ENCODE results near the gene KMT5B.

Gene KMT5B

GRCh38 chr11:68146704-68147474, 66.2 kb downstream of the KMT5B start:
- in situ Hi-C loops (cut with MboI; ENCODE audit: low sequenced_read_pairs) = no loop called here

GRCh38 chr11:68146010-68146540, 67.0 kb downstream of the KMT5B start:
- in situ Hi-C loops (cut with MboI; ENCODE audit: low sequenced_read_pairs) = no loop called here

GRCh38 chr11:68145120-68145866, 67.8 kb downstream of the KMT5B start:
- in situ Hi-C loops (cut with MboI; ENCODE audit: low sequenced_read_pairs) = no loop called here

GRCh38 chr11:68143310-68143689, 69.8 kb downstream of the KMT5B start:
- in situ Hi-C loops (cut with MboI; ENCODE audit: low sequenced_read_pairs) = no loop called here

- in situ Hi-C loops (cut with MboI; ENCODE audit: low sequenced_read_pairs) = no loop called here
These were observed 70.4 kb downstream of the KMT5B start for GRCh38 chr11:68142441-68143309.

- in situ Hi-C loops (cut with MboI; ENCODE audit: low sequenced_read_pairs) = no loop called here
These were observed 71.1 kb downstream of the KMT5B start for GRCh38 chr11:68142028-68142412.

GRCh38 chr11:68141246-68142027, 71.7 kb downstream of the KMT5B start:
- in situ Hi-C loops (cut with MboI; ENCODE audit: low sequenced_read_pairs) = no loop called here

GRCh38 chr11:68140496-68141245, 72.4 kb downstream of the KMT5B start:
- in situ Hi-C loops (cut with MboI; ENCODE audit: low sequenced_read_pairs) = no loop called here

- in situ Hi-C loops (cut with MboI; ENCODE audit: low sequenced_read_pairs) = no loop called here
These were observed 74.9 kb downstream of the KMT5B start for GRCh38 chr11:68138237-68138636.

GRCh38 chr11:68137833-68138232, 75.3 kb downstream of the KMT5B start:
- in situ Hi-C loops (cut with MboI; ENCODE audit: low sequenced_read_pairs) = no loop called here

GRCh38 chr11:68136866-68137265, 76.2 kb downstream of the KMT5B start:
- in situ Hi-C loops (cut with MboI; ENCODE audit: low sequenced_read_pairs) = no loop called here

- in situ Hi-C loops (cut with MboI; ENCODE audit: low sequenced_read_pairs) = no loop called here
These were observed 77.9 kb downstream of the KMT5B start for GRCh38 chr11:68135161-68135560.

- in situ Hi-C loops (cut with MboI; ENCODE audit: low sequenced_read_pairs) = no loop called here
These were observed 79.3 kb downstream of the KMT5B start for GRCh38 chr11:68133761-68134160.

GRCh38 chr11:68130121-68130520, 83.0 kb downstream of the KMT5B start:
- in situ Hi-C loops (cut with MboI; ENCODE audit: low sequenced_read_pairs) = no loop called here

- in situ Hi-C loops (cut with MboI; ENCODE audit: low sequenced_read_pairs) = no loop called here
These were observed 84.3 kb downstream of the KMT5B start for GRCh38 chr11:68128682-68129327.

GRCh38 chr11:68127714-68128681, 85.1 kb downstream of the KMT5B start:
- in situ Hi-C loops (cut with MboI; ENCODE audit: low sequenced_read_pairs) = no loop called here

GRCh38 chr11:68125164-68125563, 87.9 kb downstream of the KMT5B start:
- in situ Hi-C loops (cut with MboI; ENCODE audit: low sequenced_read_pairs) = no loop called here

- in situ Hi-C loops (cut with MboI; ENCODE audit: low sequenced_read_pairs) = no loop called here
These were observed 90.1 kb downstream of the KMT5B start for GRCh38 chr11:68122936-68123539.

Data from HL-60/S4 treated with phorbol 12-myristate 13-acetate at 8.2 ng/mL for 4 days and 3 days (cell line).